ENCODE data around the gene PTPN13. TPM values are rescaled to one million over a fixed set of nuclear protein-coding genes. Genes with fewer than 3 reads are reported as not detected.
A peak's percentile ranks its signal among the peaks of the same experiment; 100 is the strongest.

Gene PTPN13
- total RNA-seq, 1 donor from 2014 or later: 69.9 TPM

DNA sequence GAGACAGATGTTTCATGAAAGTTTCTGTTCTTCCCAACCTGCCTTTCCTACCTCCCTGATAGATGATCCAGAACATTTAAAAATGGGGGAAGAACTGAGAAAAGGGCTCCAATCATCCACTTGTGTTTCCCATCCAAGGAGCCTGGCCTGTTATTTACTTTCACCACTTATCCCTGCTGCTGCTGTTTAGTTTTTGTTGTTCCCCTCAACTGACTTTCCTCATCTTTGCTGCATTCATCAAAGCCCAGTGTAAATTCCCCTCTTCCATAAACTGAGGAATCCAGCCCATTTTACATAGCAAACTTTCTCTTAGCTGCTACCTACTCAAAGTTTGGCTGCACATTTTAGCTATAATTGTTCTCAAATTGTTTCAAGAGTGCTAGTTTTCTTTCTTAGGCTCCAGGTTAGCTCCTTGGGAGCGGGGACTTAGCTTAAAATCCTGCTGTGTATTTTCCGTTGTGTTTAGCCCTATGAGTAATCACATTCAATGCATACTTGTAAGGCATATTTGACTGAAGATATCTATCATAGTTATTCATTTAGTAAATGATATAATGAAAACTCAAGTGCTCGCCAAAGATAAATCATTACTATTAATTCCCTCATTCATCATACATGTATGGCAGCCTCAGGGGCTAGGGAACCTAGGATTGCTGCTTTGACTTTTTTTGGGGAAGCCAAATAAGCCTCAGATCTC, 1.4 kb upstream of the PTPN13 start:
- Histone ChIP-seq H3K9me3 (no peaks in the 10 kb centered on the region), H3K27me3 (no peaks in the 10 kb centered on the region), H3K36me3 (no peaks in the 10 kb centered on the region), H3K4me3 (peak overlapping the region; percentile 71), H3K4me1 (no peaks in the 10 kb centered on the region), H3K27ac (peak overlapping the region; percentile 86)
- ATAC-seq (no peak), DNase-seq (no peak)
- intact Hi-C loops (cut with DNase I): no loop called here
- TF ChIP-seq, protein P1, sequence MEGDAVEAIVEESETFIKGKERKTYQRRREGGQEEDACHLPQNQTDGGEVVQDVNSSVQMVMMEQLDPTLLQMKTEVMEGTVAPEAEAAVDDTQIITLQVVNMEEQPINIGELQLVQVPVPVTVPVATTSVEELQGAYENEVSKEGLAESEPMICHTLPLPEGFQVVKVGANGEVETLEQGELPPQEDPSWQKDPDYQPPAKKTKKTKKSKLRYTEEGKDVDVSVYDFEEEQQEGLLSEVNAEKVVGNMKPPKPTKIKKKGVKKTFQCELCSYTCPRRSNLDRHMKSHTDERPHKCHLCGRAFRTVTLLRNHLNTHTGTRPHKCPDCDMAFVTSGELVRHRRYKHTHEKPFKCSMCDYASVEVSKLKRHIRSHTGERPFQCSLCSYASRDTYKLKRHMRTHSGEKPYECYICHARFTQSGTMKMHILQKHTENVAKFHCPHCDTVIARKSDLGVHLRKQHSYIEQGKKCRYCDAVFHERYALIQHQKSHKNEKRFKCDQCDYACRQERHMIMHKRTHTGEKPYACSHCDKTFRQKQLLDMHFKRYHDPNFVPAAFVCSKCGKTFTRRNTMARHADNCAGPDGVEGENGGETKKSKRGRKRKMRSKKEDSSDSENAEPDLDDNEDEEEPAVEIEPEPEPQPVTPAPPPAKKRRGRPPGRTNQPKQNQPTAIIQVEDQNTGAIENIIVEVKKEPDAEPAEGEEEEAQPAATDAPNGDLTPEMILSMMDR (IDR thresholded peaks at IDR 0.05): no peak

DNA sequence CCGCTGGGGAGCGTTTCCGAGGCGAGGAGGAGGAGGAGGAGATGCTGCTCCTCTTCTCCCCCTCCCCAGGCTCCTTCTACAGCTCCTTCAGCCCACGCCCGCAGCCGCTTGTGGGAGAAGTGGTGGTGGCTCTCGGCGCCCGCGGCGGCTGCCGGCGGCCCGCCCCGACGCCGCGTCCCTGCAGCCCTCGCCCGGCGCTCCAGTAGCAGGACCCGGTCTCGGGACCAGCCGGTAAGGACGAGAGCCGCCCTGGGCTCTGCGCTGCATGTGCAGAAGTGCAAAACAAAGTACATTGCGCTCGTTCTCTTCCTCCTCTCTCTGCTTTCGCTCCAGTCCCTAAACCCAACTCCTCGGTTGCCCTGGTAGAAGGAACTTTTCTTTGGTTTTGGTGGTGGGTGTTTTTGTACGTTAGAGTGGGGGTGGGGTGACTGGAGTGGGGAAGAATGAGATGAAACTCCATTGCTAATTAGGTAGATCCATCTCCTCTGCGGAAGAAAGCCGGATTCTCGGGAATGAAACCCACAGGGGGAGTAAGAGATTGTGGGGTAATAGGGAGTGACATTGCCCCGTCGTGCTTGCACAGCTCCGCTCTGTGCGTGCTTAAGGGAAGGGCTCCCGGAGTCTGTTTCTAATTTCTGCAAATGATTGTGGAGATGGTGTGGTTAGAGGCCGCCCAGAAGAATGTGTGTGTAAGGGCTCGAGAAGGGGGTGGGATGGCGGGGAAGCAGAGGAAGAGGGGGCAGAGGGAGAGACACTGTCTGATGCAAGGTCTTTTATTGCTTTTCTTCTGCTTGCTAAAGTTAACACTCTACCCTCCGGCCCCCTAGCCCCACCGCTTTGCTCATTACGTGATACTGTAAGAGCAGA, 677 bp downstream of the PTPN13 start:
- Histone ChIP-seq H3K4me3 (peak overlapping the region; percentile 71), H3K36me3 (no peaks in the 10 kb centered on the region), H3K4me1 (no peaks in the 10 kb centered on the region), H3K27ac (peak overlapping the region; percentile 86), H3K27me3 (no peaks in the 10 kb centered on the region), H3K9me3 (no peaks in the 10 kb centered on the region)
- TF ChIP-seq, protein P1 (IDR thresholded peaks at IDR 0.05): no peak
- intact Hi-C loops (cut with DNase I): no loop called here
- ATAC-seq: peak; percentile 47
- DNase-seq: peak; percentile 67

DNA sequence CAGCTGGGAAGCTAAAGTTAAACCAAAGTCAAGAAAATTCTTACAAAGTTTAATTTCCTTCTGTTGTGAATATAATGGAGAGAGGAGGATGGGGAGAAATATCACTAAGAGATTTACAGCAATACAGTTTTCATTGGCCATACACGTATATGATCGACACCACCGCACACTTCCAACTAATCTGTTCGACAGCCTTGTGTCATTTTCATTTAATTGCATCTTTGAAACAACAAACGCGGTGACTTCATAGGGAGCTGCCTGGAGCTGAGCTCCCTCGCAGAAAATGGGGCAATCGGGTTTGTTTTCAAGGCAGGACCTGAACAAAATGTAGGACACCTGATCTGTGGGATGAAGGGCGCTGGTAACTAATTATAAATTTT, 1.3 kb downstream of the PTPN13 start:
- H3K36me3 ChIP-seq: no peaks in the 10 kb centered on the region
- DNase-seq: no peak
- intact Hi-C loops (cut with DNase I): no loop called here
- ATAC-seq: no peak
- H3K27me3 ChIP-seq: no peaks in the 10 kb centered on the region
- no peaks in the 10 kb centered on the region for H3K4me1 ChIP-seq
- H3K9me3 ChIP-seq: no peaks in the 10 kb centered on the region
- peak overlapping the region; percentile 86 for H3K27ac ChIP-seq
- peak overlapping the region; percentile 71 for H3K4me3 ChIP-seq
- TF ChIP-seq, protein P1 (IDR thresholded peaks at IDR 0.05): no peak

DNA sequence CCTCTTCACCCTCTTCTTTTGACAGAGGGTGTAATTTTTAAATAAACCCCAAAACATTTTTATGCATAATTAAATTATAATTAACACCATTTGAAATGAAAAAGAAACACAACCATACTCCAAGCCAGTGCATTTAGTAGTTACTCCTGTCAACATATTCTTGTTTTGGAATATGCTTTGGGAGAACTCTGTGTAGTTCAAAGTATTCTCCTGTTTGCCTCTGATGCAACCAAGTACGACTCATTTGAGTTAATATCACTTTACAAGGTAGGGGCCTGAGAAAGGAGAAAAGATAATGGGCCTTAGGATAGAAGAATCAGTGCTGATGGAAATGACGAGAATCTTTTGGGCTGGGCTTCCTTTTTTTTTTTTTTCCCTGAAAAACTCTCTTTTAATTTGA, 2.7 kb downstream of the PTPN13 start:
- peak overlapping the region; percentile 71 for H3K4me3 ChIP-seq
- ATAC-seq (no peak), DNase-seq (no peak)
- H3K36me3 ChIP-seq: no peaks in the 10 kb centered on the region
- no peaks in the 10 kb centered on the region for H3K4me1 ChIP-seq
- intact Hi-C loops (cut with DNase I): no loop called here
- H3K9me3 ChIP-seq: no peaks in the 10 kb centered on the region
- TF ChIP-seq, protein P1 (IDR thresholded peaks at IDR 0.05): no peak
- H3K27ac ChIP-seq: no peak overlapping the region
- H3K27me3 ChIP-seq: no peaks in the 10 kb centered on the region

DNA sequence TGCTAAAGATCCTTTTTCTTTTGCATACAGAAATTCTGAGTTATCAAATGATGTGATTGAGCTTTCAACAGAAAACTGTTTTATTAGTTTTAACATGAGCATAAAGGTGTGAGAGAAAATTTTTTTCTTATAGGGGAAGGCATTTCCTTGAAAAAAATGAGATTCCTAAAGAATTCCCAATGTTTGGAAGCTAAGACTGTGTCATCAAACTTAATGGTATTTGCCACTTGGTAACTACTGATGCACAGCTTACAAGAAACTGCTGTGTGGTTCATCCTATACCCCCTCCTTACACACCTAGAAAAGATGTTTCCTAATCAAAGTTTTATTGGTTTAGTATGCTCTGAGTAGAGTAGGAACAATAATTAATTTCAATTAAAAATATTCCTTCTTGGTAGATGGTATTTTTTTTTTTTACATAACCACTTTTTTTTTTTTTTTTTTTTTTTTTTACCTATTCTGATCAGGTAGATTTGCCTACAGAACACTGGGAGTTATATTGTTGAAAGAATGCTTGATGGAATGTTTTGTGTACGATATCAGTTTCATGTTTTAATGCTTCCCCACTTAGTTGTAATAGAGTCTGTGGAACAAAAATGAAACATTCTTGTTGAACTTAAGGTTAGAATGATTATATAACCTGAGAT, 6.0 kb downstream of the PTPN13 start:
- no peak overlapping the region for H3K4me3 ChIP-seq
- H3K36me3 ChIP-seq: no peaks in the 10 kb centered on the region
- no peaks in the 10 kb centered on the region for H3K27me3 ChIP-seq
- DNase-seq: no peak
- H3K4me1 ChIP-seq: no peaks in the 10 kb centered on the region
- H3K27ac ChIP-seq: no peak overlapping the region
- intact Hi-C loops (cut with DNase I): no loop called here
- no peak for ATAC-seq
- H3K9me3 ChIP-seq: no peaks in the 10 kb centered on the region
- TF ChIP-seq, protein P1 (IDR thresholded peaks at IDR 0.05): no peak

All from upper lobe of right lung (tissue), 1 donor.